Caco-2 (cell line): ENCODE results near the gene ATP8A2. TPM values are rescaled to one million over a fixed set of nuclear protein-coding genes. Genes with fewer than 3 reads are reported as not detected.

Experiments used
- BruUV-seq: library from RNA; stranded (reverse); fragments of 400-500 nt; replicated peaks from 2 replicates; lab custom pipeline; 2021; lab: Mats Ljungman, UMichigan
- CTCF ChIA-PET: fragments of 300-600 bp; sonication (Branson Sonifier 250); formaldehyde crosslinking; loops from one replicate; lab custom pipeline; 2022; ENCODE audit warnings: antibody characterized with exemption; lab: Charles Lee
- POLR2A ChIA-PET: fragments of 300-600 bp; sonication (Branson Sonifier 250); formaldehyde crosslinking; loops from one replicate; lab custom pipeline; 2022; ENCODE audit warnings: antibody characterized with exemption; lab: Charles Lee
- DNase-seq, 2 experiments: peaks; one replicate each; pipeline versions ENCODE4 v3.0.0 to v3.0.0-alpha.2; 2020 to 2022
- H3K27me3 ChIP-seq: replicated peaks from 2 replicates; pipeline ENCODE4 v1.6.0; 2011; ENCODE audit warnings: low read length; ENCODE audit not compliant: control insufficient read depth, insufficient read depth
- H3K36me3 ChIP-seq: 2 replicates; pipeline ENCODE4 v1.5.1; 2011; ENCODE audit warnings: low read length; ENCODE audit not compliant: control insufficient read depth, insufficient read depth
- H3K4me1 ChIP-seq: fragments of 250-450 bp; sonication (Bioruptor Pico); 2 replicates; pipeline ENCODE4 v1.5.1; 2020; ENCODE audit warnings: mild to moderate bottlenecking
- H3K4me3 ChIP-seq: 2 replicates; pipeline ENCODE4 v1.5.1; 2011; ENCODE audit warnings: low read depth, mild to moderate bottlenecking, control low read depth, low read length
- H3K9me3 ChIP-seq: fragments of 250-450 bp; sonication (Bioruptor Pico); 2 replicates; pipeline ENCODE4 v1.5.1; 2020; ENCODE audit warnings: mild to moderate bottlenecking, moderate library complexity
- H3K27ac Mint-ChIP-seq: one replicate; pipeline ENCODE4 v1.8.0; 2022; ENCODE audit warnings: mixed read lengths; ENCODE audit not compliant: unreplicated experiment
- H3K27me3 Mint-ChIP-seq: one replicate; pipeline ENCODE4 v1.8.0; 2022; ENCODE audit warnings: mixed read lengths; ENCODE audit not compliant: insufficient read depth, unreplicated experiment
- H3K36me3 Mint-ChIP-seq: one replicate; pipeline ENCODE4 v1.8.0; 2022; ENCODE audit warnings: mild to moderate bottlenecking, mixed read lengths; ENCODE audit not compliant: insufficient read depth, unreplicated experiment
- H3K4me1 Mint-ChIP-seq: one replicate; pipeline ENCODE4 v1.8.0; 2022; ENCODE audit warnings: low read depth, mixed read lengths; ENCODE audit not compliant: unreplicated experiment
- H3K4me3 Mint-ChIP-seq: one replicate; pipeline ENCODE4 v1.8.0; 2022; ENCODE audit warnings: mild to moderate bottlenecking, moderate library complexity, mixed read lengths; ENCODE audit not compliant: unreplicated experiment
- H3K9me3 Mint-ChIP-seq: one replicate; pipeline ENCODE4 v1.8.0; 2022; ENCODE audit warnings: mixed read lengths; ENCODE audit not compliant: unreplicated experiment
- intact Hi-C: fragments of 100-400 bp; cut with micrococcal nuclease; formaldehyde crosslinking; loops from one replicate; pipeline ENCODE4 v1.10.0; 2022; ENCODE audit not compliant: unreplicated experiment
- total RNA-seq: library from RNA; stranded (reverse); gene quantifications from 2 replicates; pipeline ENCODE4 v1.2.3, GENCODE V29; 2022
- TF ChIP-seq, protein P1 (sequence below), 2 experiments: fragments of 200-600 bp in 1 of 2; IDR thresholded peaks; 1 replicate in 1 of 2; 2 replicates in 1 of 2; pipeline versions ENCODE4 v1.5.1 to v1.8.0; 2011 to 2022; ENCODE audit warnings: antibody characterized with exemption in 1 of 2, control low read depth in 1 of 2, inconsistent platforms in 1 of 2, low read depth in 1 of 2, low read length in 1 of 2, mild to moderate bottlenecking in 1 of 2, moderate library complexity in 1 of 2; ENCODE audit not compliant: insufficient read depth in 1 of 2, severe bottlenecking in 1 of 2, unreplicated experiment in 1 of 2

ATP8A2 gene
- total RNA-seq, 1 experiment from 2014 or later = 0.05 TPM

DNA sequence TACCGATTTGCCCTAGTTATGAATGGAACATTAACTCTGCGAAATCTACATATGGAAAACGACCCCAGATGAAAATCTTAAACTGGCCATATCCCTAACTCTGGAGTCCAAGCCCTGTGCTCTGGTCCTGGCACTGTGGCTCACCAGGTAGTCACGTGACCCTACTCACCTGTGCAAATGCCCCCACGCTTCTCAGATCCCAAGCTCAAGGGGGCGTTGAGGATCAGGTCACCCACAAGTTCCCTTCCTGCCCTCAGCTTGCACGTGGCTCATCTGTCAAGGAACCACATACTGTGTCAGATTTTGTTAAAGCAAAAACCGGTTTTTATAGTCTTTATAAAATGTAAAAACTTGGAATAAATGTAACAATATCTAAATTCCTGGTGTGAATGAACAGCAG is 356.0 kb downstream of the ATP8A2 start:
- Mint-ChIP-seq H3K27me3 (peaks cover 20% of the 10 kb centered on the region), H3K4me1 (no peaks in the 10 kb centered on the region), H3K36me3 (no peaks in the 10 kb centered on the region), H3K4me3 (no peak overlapping the region), H3K9me3 (no peaks in the 10 kb centered on the region), H3K27ac (no peak overlapping the region)
- intact Hi-C loops = loop anchor here (10.0 kb wide), 1 partner anchor 337 kb away; no protein-coding TSS in a partner anchor
- no peaks in the 10 kb centered on the region for H3K9me3 ChIP-seq
- TF ChIP-seq, protein P1, sequence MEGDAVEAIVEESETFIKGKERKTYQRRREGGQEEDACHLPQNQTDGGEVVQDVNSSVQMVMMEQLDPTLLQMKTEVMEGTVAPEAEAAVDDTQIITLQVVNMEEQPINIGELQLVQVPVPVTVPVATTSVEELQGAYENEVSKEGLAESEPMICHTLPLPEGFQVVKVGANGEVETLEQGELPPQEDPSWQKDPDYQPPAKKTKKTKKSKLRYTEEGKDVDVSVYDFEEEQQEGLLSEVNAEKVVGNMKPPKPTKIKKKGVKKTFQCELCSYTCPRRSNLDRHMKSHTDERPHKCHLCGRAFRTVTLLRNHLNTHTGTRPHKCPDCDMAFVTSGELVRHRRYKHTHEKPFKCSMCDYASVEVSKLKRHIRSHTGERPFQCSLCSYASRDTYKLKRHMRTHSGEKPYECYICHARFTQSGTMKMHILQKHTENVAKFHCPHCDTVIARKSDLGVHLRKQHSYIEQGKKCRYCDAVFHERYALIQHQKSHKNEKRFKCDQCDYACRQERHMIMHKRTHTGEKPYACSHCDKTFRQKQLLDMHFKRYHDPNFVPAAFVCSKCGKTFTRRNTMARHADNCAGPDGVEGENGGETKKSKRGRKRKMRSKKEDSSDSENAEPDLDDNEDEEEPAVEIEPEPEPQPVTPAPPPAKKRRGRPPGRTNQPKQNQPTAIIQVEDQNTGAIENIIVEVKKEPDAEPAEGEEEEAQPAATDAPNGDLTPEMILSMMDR (IDR thresholded peaks at IDR 0.05; ENCODE audit: insufficient read depth in 1 of 2, low read depth in 1 of 2, low read length in 1 of 2, severe bottlenecking in 1 of 2, unreplicated experiment in 1 of 2) = no peak
- H3K4me3 ChIP-seq = no peak overlapping the region
- no peaks in the 10 kb centered on the region for H3K4me1 ChIP-seq
- no peaks in the 10 kb centered on the region for H3K36me3 ChIP-seq
- no peaks in the 10 kb centered on the region for H3K27me3 ChIP-seq
- no peak for DNase-seq
- ChIA-PET POLR2A (no interaction called here), CTCF (no interaction called here)
- BruUV-seq = no TSS peak

DNA sequence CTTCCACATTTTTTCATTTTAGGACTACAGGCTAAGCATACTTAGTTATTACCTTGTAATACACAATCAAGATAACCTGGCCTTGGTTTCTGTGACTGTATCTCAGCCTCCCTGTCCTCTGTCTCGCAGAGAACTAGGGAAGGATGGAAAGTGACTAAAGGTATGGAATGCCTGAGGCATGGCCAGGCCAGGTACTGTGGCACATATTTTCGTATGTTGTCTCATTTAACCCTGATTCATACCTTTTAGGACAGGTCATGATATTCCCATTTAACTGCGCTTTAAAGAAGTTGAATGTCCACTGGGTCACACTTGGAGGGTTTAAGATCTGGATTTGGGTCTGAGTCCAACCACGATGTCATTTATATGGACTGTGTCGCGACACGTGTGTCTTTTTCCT is 357.4 kb downstream of the ATP8A2 start:
- Histone ChIP-seq H3K4me1 (no peaks in the 10 kb centered on the region), H3K27me3 (no peaks in the 10 kb centered on the region; the same call in 1 of the 2 replicates), H3K36me3 (no peaks in the 10 kb centered on the region), H3K9me3 (no peaks in the 10 kb centered on the region), H3K4me3 (no peak overlapping the region)
- Mint-ChIP-seq H3K27ac (no peak overlapping the region), H3K36me3 (no peaks in the 10 kb centered on the region), H3K27me3 (peaks cover 18% of the 10 kb centered on the region), H3K9me3 (no peaks in the 10 kb centered on the region), H3K4me3 (no peak overlapping the region), H3K4me1 (no peaks in the 10 kb centered on the region)
- CTCF ChIA-PET = no interaction called here
- POLR2A ChIA-PET = no interaction called here
- no TSS peak for BruUV-seq
- intact Hi-C loops = loop anchor here (10.0 kb wide), 1 partner anchor 336 kb away; no protein-coding TSS in a partner anchor
- TF ChIP-seq, protein P1 (IDR thresholded peaks at IDR 0.05; ENCODE audit: insufficient read depth in 1 of 2, low read depth in 1 of 2, low read length in 1 of 2, severe bottlenecking in 1 of 2, unreplicated experiment in 1 of 2) = no peak
- DNase-seq = no peak

DNA sequence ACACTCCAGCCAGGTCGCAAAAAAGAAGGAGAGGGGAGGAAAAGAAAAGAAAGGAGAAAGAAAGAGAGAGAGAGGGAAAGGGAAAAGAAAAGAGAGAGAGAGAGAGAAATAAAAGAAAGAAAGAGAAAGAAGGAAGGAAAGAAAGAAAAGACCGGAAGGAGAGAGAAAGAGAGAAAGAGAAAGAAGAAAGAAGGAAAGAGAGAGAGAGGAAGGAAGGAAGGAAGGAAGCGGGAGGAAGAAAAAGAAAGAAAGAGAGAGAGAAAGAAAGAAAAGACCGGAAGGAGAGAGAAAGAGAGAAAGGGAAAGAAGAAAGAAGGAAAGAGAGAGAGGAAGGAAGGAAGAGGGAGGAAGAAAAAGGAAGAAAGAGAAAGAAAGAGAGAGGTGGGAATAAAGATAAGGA is 359.3 kb downstream of the ATP8A2 start:
- Mint-ChIP-seq H3K27me3 (peaks cover 19% of the 10 kb centered on the region), H3K9me3 (no peaks in the 10 kb centered on the region), H3K27ac (no peak overlapping the region), H3K4me3 (no peak overlapping the region), H3K4me1 (no peaks in the 10 kb centered on the region), H3K36me3 (no peaks in the 10 kb centered on the region)
- no TSS peak for BruUV-seq
- ChIA-PET CTCF (no interaction called here), POLR2A (no interaction called here)
- H3K4me1 ChIP-seq = no peaks in the 10 kb centered on the region
- no peaks in the 10 kb centered on the region for H3K9me3 ChIP-seq
- no peak for DNase-seq
- no peaks in the 10 kb centered on the region for H3K36me3 ChIP-seq
- H3K27me3 ChIP-seq = no peaks in the 10 kb centered on the region; the same call in 1 of the 2 replicates
- TF ChIP-seq, protein P1 (IDR thresholded peaks at IDR 0.05; ENCODE audit: insufficient read depth in 1 of 2, low read depth in 1 of 2, low read length in 1 of 2, severe bottlenecking in 1 of 2, unreplicated experiment in 1 of 2) = no peak
- no peak overlapping the region for H3K4me3 ChIP-seq
- intact Hi-C loops = no loop called here
